ENCODE measurements around the gene ABTB2. TPM values are rescaled to one million over a fixed set of nuclear protein-coding genes. Genes with fewer than 3 reads are reported as not detected.

ABTB2 gene
- total and polyA plus RNA-seq, 12 donors, result 2.5 to 19.1 (median 14.2) TPM

GRCh38 chr11:34318111-34319037 lies 39.4 kb downstream of the ABTB2 start:
- Histone ChIP-seq H3K9me3 (no peaks in the 10 kb centered on the region), H3K4me3 (no peak overlapping the region), H3K27ac (no peak overlapping the region), H3K36me3 (no peaks in the 10 kb centered on the region), H3K27me3 (no peaks in the 10 kb centered on the region), H3K4me1 (peaks cover 2 to 39% (median 20%) of the 10 kb centered on the region in 9 donors)
- WGBS, 2 donors, result 87 to 91% methylated on average over 4 of the region's 4 CpGs
- no peak for TF ChIP-seq CTCF (IDR thresholded peaks at IDR 0.05)
- ATAC-seq (peak in 1 of 8 donors; percentile 18), DNase-seq (no peak)
- intact Hi-C loops (cut with DNase I), result loop anchor here in 1 of 10 donors (5.0 kb wide), 1 partner anchor 34 kb away; no protein-coding TSS in a partner anchor

GRCh38 chr11:34317666-34318065 lies 40.1 kb downstream of the ABTB2 start:
- Histone ChIP-seq H3K4me3 (no peak overlapping the region), H3K27ac (no peak overlapping the region), H3K27me3 (no peaks in the 10 kb centered on the region), H3K4me1 (peaks cover 8 to 44% (median 25%) of the 10 kb centered on the region in 9 donors), H3K9me3 (no peaks in the 10 kb centered on the region), H3K36me3 (no peaks in the 10 kb centered on the region)
- intact Hi-C loops (cut with DNase I), result loop anchor here in 1 of 10 donors (5.0 kb wide), 1 partner anchor 35 kb away; no protein-coding TSS in a partner anchor
- no peak for ATAC-seq
- WGBS, 2 donors, result 69 to 85% methylated on average over 4 of the region's 4 CpGs
- no peak for TF ChIP-seq CTCF (IDR thresholded peaks at IDR 0.05)
- no peak for DNase-seq

GRCh38 chr11:34317036-34317360 lies 40.8 kb downstream of the ABTB2 start:
- no peaks in the 10 kb centered on the region for H3K36me3 ChIP-seq
- intact Hi-C loops (cut with DNase I), result loop anchor here in 1 of 10 donors (5.0 kb wide), 1 partner anchor 35 kb away; no protein-coding TSS in a partner anchor
- no peaks in the 10 kb centered on the region for H3K9me3 ChIP-seq
- H3K27me3 ChIP-seq, result no peaks in the 10 kb centered on the region
- H3K4me3 ChIP-seq, result no peak overlapping the region
- peaks cover 14 to 51% (median 25%) of the 10 kb centered on the region in 9 donors for H3K4me1 ChIP-seq
- no peak for DNase-seq
- no peak for TF ChIP-seq CTCF (IDR thresholded peaks at IDR 0.05)
- no peak overlapping the region for H3K27ac ChIP-seq
- ATAC-seq, result no peak

GRCh38 chr11:34316347-34317035 lies 41.3 kb downstream of the ABTB2 start:
- Histone ChIP-seq H3K4me3 (no peak overlapping the region), H3K36me3 (no peaks in the 10 kb centered on the region), H3K27me3 (no peaks in the 10 kb centered on the region), H3K27ac (peak overlapping the region in 2 of 10 donors; percentile 6 to 30), H3K4me1 (peaks cover 15 to 56% (median 27%) of the 10 kb centered on the region in 9 donors), H3K9me3 (no peaks in the 10 kb centered on the region)
- intact Hi-C loops (cut with DNase I), result loop anchor here in 1 of 10 donors (5.0 kb wide), 1 partner anchor 36 kb away; no protein-coding TSS in a partner anchor
- peak in 6 of 8 donors; percentile 14 to 68 (median 48) for ATAC-seq
- DNase-seq, result no peak
- 54% methylated on average over 8 of the region's 8 CpGs for WGBS, 2 donors
- no peak for TF ChIP-seq CTCF (IDR thresholded peaks at IDR 0.05)
